ENCODE results near the gene CSF1. TPM values are rescaled to one million over a fixed set of nuclear protein-coding genes. Genes with fewer than 3 reads are reported as not detected.

The CSF1 gene
- total and polyA plus RNA-seq, 2 of the 13 experiments (the other 11 are each of a cell fraction or from before 2014, with no cell fraction given) = 4.6 to 13.3 TPM

GRCh38 chr1:109882288-109883245, 28.1 kb upstream of the CSF1 start (continued):
- no peak for TF ChIP-seq HNF1A (IDR thresholded peaks at IDR 0.05; ENCODE audit: low read depth)
- TF ChIP-seq HNF1A (CRISPR knock-in tag; IDR thresholded peaks at IDR 0.05; ENCODE audit: borderline replicate concordance) = peak; percentile 44; the same call in 1 of the 2 replicates
- TF ChIP-seq TCF7 (IDR thresholded peaks at IDR 0.05; ENCODE audit: low read depth) = peak; percentile 37; the same call in 1 of the 2 replicates
- peak; percentile 67; the same call in 1 of the 2 replicates for TF ChIP-seq ETV5 (CRISPR knock-in tag; IDR thresholded peaks at IDR 0.05; ENCODE audit: borderline replicate concordance)
- 0 out of 2 replicates have a peak, but pooled peaks have one; percentile 53 for TF ChIP-seq ADNP (CRISPR knock-in tag; IDR thresholded peaks at IDR 0.05)
- no peak for TF ChIP-seq FLYWCH1 (CRISPR knock-in tag; IDR thresholded peaks at IDR 0.05)
- peak; percentile 62; the same call in 1 of the 2 replicates for TF ChIP-seq ZBTB7B (CRISPR knock-in tag; IDR thresholded peaks at IDR 0.05)
- no peak for TF ChIP-seq ATAD3A (CRISPR knock-in tag; IDR thresholded peaks at IDR 0.05)
- TF ChIP-seq SAFB2 (CRISPR knock-in tag; IDR thresholded peaks at IDR 0.05; ENCODE audit: borderline replicate concordance, low read depth) = 0 out of 2 replicates have a peak, but pooled peaks have one; percentile 8
- TF ChIP-seq CCAR2 (optimal IDR thresholded peaks at IDR 0.05; ENCODE audit: low read depth, low read length) = peak; percentile 16
- TF ChIP-seq MAF1 (CRISPR knock-in tag; IDR thresholded peaks at IDR 0.05; ENCODE audit: borderline replicate concordance) = no peak
- TF ChIP-seq ZNF747 (CRISPR knock-in tag; IDR thresholded peaks at IDR 0.05; ENCODE audit: borderline replicate concordance) = 0 out of 2 replicates have a peak, but pooled peaks have one; percentile 17
- no peak for TF ChIP-seq MLX (CRISPR knock-in tag; IDR thresholded peaks at IDR 0.05)
- no peak for TF ChIP-seq PHB2 (IDR thresholded peaks at IDR 0.05; ENCODE audit: partially characterized antibody)
- no peak for TF ChIP-seq MBNL3 (CRISPR knock-in tag; conservative IDR thresholded peaks at IDR 0.05)
- peak; percentile 88 for TF ChIP-seq ZNF256 (CRISPR knock-in tag; conservative IDR thresholded peaks at IDR 0.05)
- TF ChIP-seq FOXA1 (IDR thresholded peaks at IDR 0.05) = no peak
- TF ChIP-seq FOXA1 (CRISPR knock-in tag; IDR thresholded peaks at IDR 0.05) = peak; percentile 79
- no peak for TF ChIP-seq TERF1 (CRISPR knock-in tag; IDR thresholded peaks at IDR 0.05)
- TF ChIP-seq ZFP36L2 (CRISPR knock-in tag; IDR thresholded peaks at IDR 0.05) = no peak
- TF ChIP-seq MXD1 (CRISPR knock-in tag; IDR thresholded peaks at IDR 0.05) = no peak
- no peak for TF ChIP-seq ZNF329 (CRISPR knock-in tag; IDR thresholded peaks at IDR 0.05; ENCODE audit: low read depth)
- TF ChIP-seq TEF (CRISPR knock-in tag; IDR thresholded peaks at IDR 0.05) = 0 out of 2 replicates have a peak, but pooled peaks have one; percentile 34

Data from HepG2 (cell line).